HUES6 (cell line): ENCODE results near the gene GYPB.
"Not testable (repeated sequence)": the region's sequence is repeated elsewhere in the genome, so short reads cannot be mapped to it uniquely, and the experiment has no call there.

ENCODE experiments used
- H3K27ac ChIP-seq: 2 replicates; pipeline ENCODE4 v1.7.0; 2013; ENCODE audit warnings: low read depth, mild to moderate bottlenecking, low read length, inconsistent platforms
- H3K27me3 ChIP-seq: 2 replicates; pipeline ENCODE4 v1.6.1; 2013; ENCODE audit warnings: low read length; ENCODE audit not compliant: control insufficient read depth, insufficient read depth
- H3K36me3 ChIP-seq: 2 replicates; pipeline ENCODE4 v1.6.1; 2013; ENCODE audit warnings: low read length; ENCODE audit not compliant: control insufficient read depth, insufficient read depth
- H3K4me1 ChIP-seq: 2 replicates; pipeline ENCODE4 v1.6.1; 2013; ENCODE audit warnings: low read length; ENCODE audit not compliant: control insufficient read depth, insufficient read depth
- H3K4me3 ChIP-seq: 2 replicates; pipeline ENCODE4 v1.5.1; 2013; ENCODE audit warnings: low read depth, low read length
- H3K9ac ChIP-seq: one replicate; pipeline ENCODE4 v1.6.1; 2013; ENCODE audit warnings: mild to moderate bottlenecking, low read length
- H3K9me3 ChIP-seq: 2 replicates; pipeline ENCODE4 v1.6.1; 2013; ENCODE audit warnings: low read depth, low read length; ENCODE audit not compliant: control insufficient read depth, insufficient read depth

GYPB gene

GRCh38 chr4:144019277-144019676 lies at the start of gene GYPB:
Gene GYPB, minus strand, starts transcription at chr4:144019380. Its CDS starts 93 bp downstream, at chr4:144019287.
- not testable (repeated sequence) for H3K9ac ChIP-seq, H3K27me3 ChIP-seq, H3K27ac ChIP-seq, H3K4me3 ChIP-seq, H3K36me3 ChIP-seq, H3K9me3 ChIP-seq, H3K4me1 ChIP-seq

GRCh38 chr4:144061556-144061955 lies 42.4 kb upstream of the GYPB start:
- H3K9me3 ChIP-seq = 0 out of 2 replicates have a peak, but pooled peaks cover 10% of the 10 kb centered on the region
- H3K4me3 ChIP-seq, H3K4me1 ChIP-seq, H3K27me3 ChIP-seq, H3K36me3 ChIP-seq, H3K9ac ChIP-seq, H3K27ac ChIP-seq: not testable (repeated sequence)

- not testable (repeated sequence) for H3K36me3 ChIP-seq, H3K27me3 ChIP-seq, H3K4me3 ChIP-seq, H3K4me1 ChIP-seq, H3K27ac ChIP-seq, H3K9ac ChIP-seq
- H3K9me3 ChIP-seq = 0 out of 2 replicates have a peak, but pooled peaks cover 10% of the 10 kb centered on the region
Observed at GRCh38 chr4:144060234-144060859, 41.2 kb upstream of the GYPB start.

GRCh38 chr4:144056800-144057199 lies 37.6 kb upstream of the GYPB start:
- Histone ChIP-seq H3K9ac (no peak overlapping the region), H3K9me3 (0 out of 2 replicates have a peak, but pooled peaks cover 8% of the 10 kb centered on the region), H3K27me3 (no peaks in the 10 kb centered on the region), H3K36me3 (no peaks in the 10 kb centered on the region), H3K4me3 (no peak overlapping the region), H3K4me1 (no peaks in the 10 kb centered on the region), H3K27ac (no peak overlapping the region)

- H3K4me1 ChIP-seq, H3K27ac ChIP-seq, H3K27me3 ChIP-seq, H3K4me3 ChIP-seq, H3K9ac ChIP-seq, H3K9me3 ChIP-seq, H3K36me3 ChIP-seq: not testable (repeated sequence)
Observed at GRCh38 chr4:144055336-144055735, 36.2 kb upstream of the GYPB start.

- not testable (repeated sequence) for H3K9ac ChIP-seq, H3K36me3 ChIP-seq, H3K27ac ChIP-seq, H3K4me1 ChIP-seq, H3K9me3 ChIP-seq, H3K4me3 ChIP-seq, H3K27me3 ChIP-seq
Observed at GRCh38 chr4:144051494-144051893, 32.3 kb upstream of the GYPB start.

- not testable (repeated sequence) for H3K36me3 ChIP-seq, H3K27me3 ChIP-seq, H3K9me3 ChIP-seq, H3K9ac ChIP-seq, H3K4me3 ChIP-seq, H3K4me1 ChIP-seq, H3K27ac ChIP-seq
Observed at GRCh38 chr4:144050631-144051030, 31.5 kb upstream of the GYPB start.

- not testable (repeated sequence) for H3K27ac ChIP-seq, H3K4me3 ChIP-seq, H3K9ac ChIP-seq, H3K27me3 ChIP-seq, H3K36me3 ChIP-seq, H3K9me3 ChIP-seq, H3K4me1 ChIP-seq
Observed at GRCh38 chr4:144049495-144050424, 30.6 kb upstream of the GYPB start.

GRCh38 chr4:144044936-144045335 lies 25.8 kb upstream of the GYPB start:
- not testable (repeated sequence) for H3K9me3 ChIP-seq, H3K4me3 ChIP-seq, H3K9ac ChIP-seq, H3K27me3 ChIP-seq, H3K4me1 ChIP-seq, H3K36me3 ChIP-seq, H3K27ac ChIP-seq

- H3K36me3 ChIP-seq, H3K27me3 ChIP-seq, H3K27ac ChIP-seq, H3K9ac ChIP-seq, H3K4me1 ChIP-seq, H3K9me3 ChIP-seq, H3K4me3 ChIP-seq: not testable (repeated sequence)
Observed at GRCh38 chr4:144032580-144032979, 13.4 kb upstream of the GYPB start.

- H3K27ac ChIP-seq, H3K4me3 ChIP-seq, H3K9me3 ChIP-seq, H3K27me3 ChIP-seq, H3K9ac ChIP-seq, H3K36me3 ChIP-seq, H3K4me1 ChIP-seq: not testable (repeated sequence)
Observed at GRCh38 chr4:144031875-144032274, 12.7 kb upstream of the GYPB start.
